ENCODE results near the gene OR6S1.

The OR6S1 gene

GRCh38 chr14:20683891-20684661, 42.6 kb upstream of the OR6S1 start, which contains the start of gene RNASE4 (continued):
- TF ChIP-seq ZNF664 (tag by site-specific recombination; IDR thresholded peaks at IDR 0.05) (peak; percentile 64), ZNF701 (tag by site-specific recombination; IDR thresholded peaks at IDR 0.05) (no peak), ZNF610 (tag by site-specific recombination; IDR thresholded peaks at IDR 0.05; ENCODE audit: borderline replicate concordance) (peak; percentile 63; the same call in 1 of the 2 replicates), ZBTB10 (tag by site-specific recombination; IDR thresholded peaks at IDR 0.05) (peak; percentile 85), ZNF23 (tag by site-specific recombination; IDR thresholded peaks at IDR 0.05; ENCODE audit: borderline replicate concordance) (no peak), ZNF354C (tag by site-specific recombination; IDR thresholded peaks at IDR 0.05; ENCODE audit: borderline replicate concordance, low read depth) (no peak), ZNF302 (tag by site-specific recombination; IDR thresholded peaks at IDR 0.05; ENCODE audit: low read depth) (no peak), ZNF837 (tag by site-specific recombination; IDR thresholded peaks at IDR 0.05) (peak; percentile 55; the same call in 1 of the 2 replicates), KLF7 (tag by site-specific recombination; IDR thresholded peaks at IDR 0.05; ENCODE audit: borderline replicate concordance) (no peak), IKZF3 (tag by site-specific recombination; IDR thresholded peaks at IDR 0.05) (peak; percentile 82), ZNF639 (tag by site-specific recombination; IDR thresholded peaks at IDR 0.05) (peak; percentile 78), ZNF24 (tag by site-specific recombination; IDR thresholded peaks at IDR 0.05) (peak; percentile 87), KLF9 (tag by site-specific recombination; IDR thresholded peaks at IDR 0.05; ENCODE audit: low read depth) (peak; percentile 93), ZNF473 (tag by site-specific recombination; IDR thresholded peaks at IDR 0.05) (no peak), ZFP41 (tag by site-specific recombination; IDR thresholded peaks at IDR 0.05; ENCODE audit: borderline replicate concordance) (no peak), ZNF404 (tag by site-specific recombination; IDR thresholded peaks at IDR 0.05) (no peak), ZNF416 (tag by site-specific recombination; IDR thresholded peaks at IDR 0.05) (no peak), ZNF341 (tag by site-specific recombination; IDR thresholded peaks at IDR 0.05; ENCODE audit: low read depth) (peak; percentile 85), ZNF549 (tag by site-specific recombination; IDR thresholded peaks at IDR 0.05) (no peak)

- Histone ChIP-seq H3K27ac (ENCODE audit: extremely low read depth, low read depth, low read length) (peak overlapping the region; percentile 96), H3K36me3 (ENCODE audit: control insufficient read depth in 2 of 2, insufficient read depth in 1 of 2, low read length in 2 of 2) (no peaks in the 10 kb centered on the region), H3K4me1 (ENCODE audit: control insufficient read depth, insufficient read depth, low read length) (no peaks in the 10 kb centered on the region; the same call in 1 of the 2 replicates), H3K9me3 (ENCODE audit: control insufficient read depth, insufficient read depth, low read depth, low read length) (no peaks in the 10 kb centered on the region), H3K4me3 (ENCODE audit: low read depth, low read length) (peak overlapping the region; percentile 68)
- ChIA-PET CTCF (interaction anchor here (0.5 to 1.7 kb wide), 7 partner anchors 20 to 74 kb away, joined by 3 to 6 read pairs (median 3); no protein-coding TSS in a partner anchor), POLR2A (interaction anchor here (0.9 to 4.8 kb wide), 11 partner anchors 20 to 342 kb away, joined by 3 to 40 read pairs (median 4); partner anchors contain the start of genes APEX1, PARP2, PIP4P1 and PNP)
- TF ChIP-seq ZBTB26 (tag by site-specific recombination; optimal IDR thresholded peaks at IDR 0.05): peak; percentile 23
- no peak for TF ChIP-seq ZNF175 (tag by site-specific recombination; IDR thresholded peaks at IDR 0.05)
- TF ChIP-seq PBX3 (CRISPR knock-in tag; IDR thresholded peaks at IDR 0.05): no peak
- TF ChIP-seq KLF8 (tag by site-specific recombination; IDR thresholded peaks at IDR 0.05): 0 out of 2 replicates have a peak, but pooled peaks have one; percentile 47
- TF ChIP-seq ZNF423 (tag by site-specific recombination; IDR thresholded peaks at IDR 0.05): no peak
- no peak for TF ChIP-seq ZNF10 (tag by site-specific recombination; IDR thresholded peaks at IDR 0.05)
- no peak for TF ChIP-seq ZNF48 (tag by site-specific recombination; IDR thresholded peaks at IDR 0.05)
- TF ChIP-seq ZNF549 (tag by site-specific recombination; IDR thresholded peaks at IDR 0.05): no peak
- TF ChIP-seq ZNF169 (tag by site-specific recombination; IDR thresholded peaks at IDR 0.05): no peak
- peak; percentile 45; the same call in 1 of the 2 replicates for TF ChIP-seq ZNF513 (tag by site-specific recombination; IDR thresholded peaks at IDR 0.05)
Measured at GRCh38 chr14:20683125-20683890, 41.8 kb upstream of the OR6S1 start.

Data from HEK293 (cell line).